Left lung (tissue), 10 donors: ENCODE results near the gene KCTD18. TPM values are rescaled to one million over a fixed set of nuclear protein-coding genes. Genes with fewer than 3 reads are reported as not detected.

Experiments used
- ATAC-seq: fragments of 200-7000 bp; cut with Tn5 transposase; one replicate; pipeline ENCODE4 v1.9.1; 2020; ENCODE audit warnings: moderate library complexity
- DNase-seq, 4 donors: peaks; one replicate each; pipeline ENCODE4 v3.0.0-alpha.2; 2013 to 2020
- H3K27ac ChIP-seq, 2 donors: fragments of 200-600 bp; sonication (generic) in 1 of 2; one replicate each; pipeline versions ENCODE4 v1.5.0 to v1.8.0; 2020 to 2021
- H3K27me3 ChIP-seq, 2 donors: fragments of 200-600 bp; sonication (generic) in 1 of 2; one replicate each; pipeline versions ENCODE4 v1.5.0 to v1.8.0; 2020 to 2021
- H3K36me3 ChIP-seq, 2 donors: fragments of 200-600 bp; sonication (generic) in 1 of 2; one replicate each; pipeline versions ENCODE4 v1.5.0 to v1.8.0; 2020 to 2021
- H3K4me1 ChIP-seq, 2 donors: fragments of 200-600 bp; one replicate each; pipeline ENCODE4 v1.8.0; 2021
- H3K4me3 ChIP-seq, 2 donors: fragments of 200-600 bp; sonication (generic) in 1 of 2; one replicate each; pipeline versions ENCODE4 v1.5.0 to v1.8.0; 2020 to 2021; ENCODE audit warnings: mild to moderate bottlenecking in 1 of 2
- H3K9me3 ChIP-seq, 2 donors: fragments of 200-600 bp; sonication (generic) in 1 of 2; one replicate each; pipeline versions ENCODE4 v1.5.0 to v1.8.0; 2020 to 2021
- CTCF ChIP-seq, 2 donors: fragments of 200-600 bp; sonication (generic) in 1 of 2; IDR thresholded peaks; one replicate each; pipeline versions ENCODE4 v1.5.0 to v1.8.0; 2021; ENCODE audit warnings: antibody characterized with exemption in 2 of 2
- intact Hi-C, 2 donors: fragments of 100-400 bp; cut with DNase I; formaldehyde crosslinking; loops; one replicate each; pipeline versions ENCODE4 v1.11.2 to v1.14.2; 2022
- polyA plus RNA-seq, 6 donors: library from polyadenylated mRNA; unstranded; fragments of 120-200 nt; gene quantifications; one replicate each; pipeline ENCODE4 v1.2.1, GENCODE V29; 2013; ENCODE audit not compliant: insufficient read length in 6 of 6
- total RNA-seq, 2 donors: library from RNA; stranded (reverse); fragmentation: NEBNext Ultra II Directional; extraction: Animal tissue kit (Norgen Biotek cat#: 25700); gene quantifications; one replicate each; pipeline ENCODE4 v1.2.1, GENCODE V29; 2021
- donor health status: DM: no; HTN: yes; CAD: no.
- donor health status: DM: no; HTN: no; CAD: no.

The KCTD18 gene
- total and polyA plus RNA-seq, 8 donors: 13.8 to 18.9 (median 16.8) TPM

GRCh38 chr2:200492656-200493055 is 17.2 kb downstream of the KCTD18 start:
- no peak overlapping the region for H3K27ac ChIP-seq
- intact Hi-C loops: no loop called here
- ATAC-seq: no peak
- H3K9me3 ChIP-seq: no peaks in the 10 kb centered on the region
- no peak overlapping the region for H3K4me3 ChIP-seq
- H3K4me1 ChIP-seq: no peaks in the 10 kb centered on the region
- TF ChIP-seq CTCF (IDR thresholded peaks at IDR 0.05): no peak
- H3K36me3 ChIP-seq: peaks cover 0 to 81% of the 10 kb centered on the region in 2 donors
- H3K27me3 ChIP-seq: no peaks in the 10 kb centered on the region
- DNase-seq: no peak

- intact Hi-C loops: no loop called here
These were observed 19.9 kb downstream of the KCTD18 start for GRCh38 chr2:200490001-200490400.

GRCh38 chr2:200488169-200488568 is 21.7 kb downstream of the KCTD18 start:
- no peaks in the 10 kb centered on the region for H3K9me3 ChIP-seq
- no peak overlapping the region for H3K27ac ChIP-seq
- H3K27me3 ChIP-seq: no peaks in the 10 kb centered on the region
- H3K4me3 ChIP-seq: no peak overlapping the region
- TF ChIP-seq CTCF (IDR thresholded peaks at IDR 0.05): no peak
- DNase-seq (no peak), ATAC-seq (no peak)
- H3K4me1 ChIP-seq: no peaks in the 10 kb centered on the region
- peaks cover 0 to 40% of the 10 kb centered on the region in 2 donors for H3K36me3 ChIP-seq
- intact Hi-C loops: loop anchor here in 1 of 2 donors (5.0 kb wide), 1 partner anchor 511 kb away; no protein-coding TSS in a partner anchor

More at GRCh38 chr2:200490001-200490400, 19.9 kb downstream of the KCTD18 start:
- Histone ChIP-seq H3K9me3 (no peaks in the 10 kb centered on the region), H3K36me3 (peaks cover 0 to 57% of the 10 kb centered on the region in 2 donors), H3K4me3 (no peak overlapping the region), H3K4me1 (no peaks in the 10 kb centered on the region), H3K27me3 (no peaks in the 10 kb centered on the region), H3K27ac (no peak overlapping the region)
- no peak for ATAC-seq
- no peak for TF ChIP-seq CTCF (IDR thresholded peaks at IDR 0.05)
- no peak for DNase-seq

- TF ChIP-seq CTCF (IDR thresholded peaks at IDR 0.05): no peak
These were observed 23.3 kb downstream of the KCTD18 start for GRCh38 chr2:200486529-200486928.

GRCh38 chr2:200484934-200485333 is 24.9 kb downstream of the KCTD18 start:
- ATAC-seq (no peak), DNase-seq (no peak)
- Histone ChIP-seq H3K4me3 (no peak overlapping the region), H3K9me3 (no peaks in the 10 kb centered on the region), H3K36me3 (peaks cover 0 to 7% of the 10 kb centered on the region in 2 donors), H3K4me1 (peaks cover 0 to 5% of the 10 kb centered on the region in 2 donors), H3K27ac (no peak overlapping the region), H3K27me3 (no peaks in the 10 kb centered on the region)
- intact Hi-C loops: loop anchor here in 1 of 2 donors (5.0 kb wide), 1 partner anchor 508 kb away; no protein-coding TSS in a partner anchor
- TF ChIP-seq CTCF (IDR thresholded peaks at IDR 0.05): no peak

More at GRCh38 chr2:200486529-200486928, 23.3 kb downstream of the KCTD18 start:
- H3K36me3 ChIP-seq: peaks cover 0 to 23% of the 10 kb centered on the region in 2 donors
- no peaks in the 10 kb centered on the region for H3K4me1 ChIP-seq
- H3K4me3 ChIP-seq: no peak overlapping the region
- ATAC-seq (no peak), DNase-seq (no peak)
- H3K27me3 ChIP-seq: no peaks in the 10 kb centered on the region
- no peak overlapping the region for H3K27ac ChIP-seq
- no peaks in the 10 kb centered on the region for H3K9me3 ChIP-seq
- intact Hi-C loops: loop anchor here in 1 of 2 donors (5.0 kb wide), 1 partner anchor 509 kb away; no protein-coding TSS in a partner anchor
